BLaER1 treated with 17β-estradiol and CSF1 and Interleukin-3, amounts not matched to agents 10 nM and 100 nM (cell line): ENCODE results near the gene TNFRSF9.
A peak's percentile ranks its signal among the peaks of the same experiment; 100 is the strongest.
"Not testable (repeated sequence)": the region's sequence is repeated elsewhere in the genome, so short reads cannot be mapped to it uniquely, and the experiment has no call there.

Source experiments
- H3K27ac ChIP-seq, 11 experiments: shearing (Covaris generic); formaldehyde crosslinking; 2 replicates each; pipeline ENCODE4 v1.8.1; 2022
- H3K27me3 ChIP-seq, 11 experiments: shearing (Covaris generic); formaldehyde crosslinking; 2 replicates each; pipeline ENCODE4 v1.8.1; 2022
- H3K36me3 ChIP-seq, 11 experiments: shearing (Covaris generic); formaldehyde crosslinking; 2 replicates each; pipeline ENCODE4 v1.8.1; 2022
- H3K4me1 ChIP-seq, 10 experiments: shearing (Covaris generic); formaldehyde crosslinking; 2 replicates each; pipeline ENCODE4 v1.8.1; 2022
- H3K4me2 ChIP-seq, 11 experiments: shearing (Covaris generic); formaldehyde crosslinking; 2 replicates each; pipeline ENCODE4 v1.8.1; 2022
- H3K4me3 ChIP-seq, 10 experiments: shearing (Covaris generic); formaldehyde crosslinking; 2 replicates each; pipeline ENCODE4 v1.8.1; 2022
- H3K9ac ChIP-seq, 11 experiments: shearing (Covaris generic); formaldehyde crosslinking; 2 replicates each; pipeline ENCODE4 v1.8.1; 2022
- H3K9me3 ChIP-seq, 11 experiments: shearing (Covaris generic); formaldehyde crosslinking; replicated peaks in 1 of 11; 2 replicates each; pipeline ENCODE4 v1.8.1; 2022
- H4K20me1 ChIP-seq, 11 experiments: shearing (Covaris generic); formaldehyde crosslinking; 2 replicates each; pipeline ENCODE4 v1.8.1; 2022
- Cebpa-rat ChIP-seq, 11 experiments: shearing (Covaris generic); IDR thresholded peaks; 2 replicates each; pipeline ENCODE4 v1.8.1; 2022

The TNFRSF9 gene

DNA sequence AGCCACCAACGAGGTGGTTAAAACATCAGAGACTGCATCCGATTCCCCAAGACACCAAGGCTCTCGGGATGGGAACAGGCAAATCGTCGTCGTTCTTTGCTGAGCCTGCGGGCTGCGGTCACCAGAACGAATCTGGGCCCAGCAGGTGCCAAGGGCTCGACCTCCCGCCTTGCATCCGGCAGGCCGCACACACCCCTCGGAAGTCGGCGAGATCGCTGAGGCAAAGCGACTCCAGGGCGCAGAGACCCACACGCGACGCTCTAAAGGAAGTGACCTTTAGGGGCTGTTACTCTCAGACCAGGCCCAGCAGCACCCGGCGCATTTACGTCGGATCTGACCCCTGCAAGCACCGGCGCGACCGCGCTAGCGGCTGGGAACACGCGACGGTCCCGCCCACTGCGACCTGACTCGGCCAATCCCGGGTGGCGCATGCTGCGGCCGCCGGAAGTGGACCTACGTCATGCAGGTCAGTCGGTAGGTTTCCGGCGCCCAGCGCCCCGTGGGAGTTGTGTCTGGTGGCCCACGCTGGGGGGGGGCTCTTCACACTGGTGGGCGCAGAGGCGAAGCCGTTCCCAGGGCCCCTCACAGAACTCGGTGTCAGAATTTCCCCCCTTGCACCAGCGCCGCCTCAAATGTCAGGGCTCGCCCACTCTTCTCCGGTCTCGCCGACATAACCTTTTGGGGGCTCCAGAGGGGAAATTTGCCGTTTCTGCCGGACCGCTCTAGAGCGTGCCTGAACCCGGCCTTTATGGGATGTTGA lies 13.4 kb upstream of the TNFRSF9 start:
- H3K4me1 ChIP-seq: peaks cover 7 to 13% (median 10%) of the 10 kb centered on the region in 10 experiments; a peak in 17 of 20 replicates
- H3K4me3 ChIP-seq: peak overlapping the region; percentile 15 to 61 (median 35); a peak in 17 of 20 replicates
- peak overlapping the region; percentile 46 to 72 (median 62) for H3K4me2 ChIP-seq
- no peaks in the 10 kb centered on the region for H4K20me1 ChIP-seq
- no peak for TF ChIP-seq Cebpa-rat (IDR thresholded peaks at IDR 0.05)
- H3K9me3 ChIP-seq: peaks cover 10 to 24% (median 19%) of the 10 kb centered on the region in 11 experiments
- H3K27ac ChIP-seq: no peak overlapping the region
- H3K36me3 ChIP-seq: no peaks in the 10 kb centered on the region
- H3K9ac ChIP-seq: no peak overlapping the region
- H3K27me3 ChIP-seq: peaks cover 22 to 33% (median 28%) of the 10 kb centered on the region in 11 experiments

DNA sequence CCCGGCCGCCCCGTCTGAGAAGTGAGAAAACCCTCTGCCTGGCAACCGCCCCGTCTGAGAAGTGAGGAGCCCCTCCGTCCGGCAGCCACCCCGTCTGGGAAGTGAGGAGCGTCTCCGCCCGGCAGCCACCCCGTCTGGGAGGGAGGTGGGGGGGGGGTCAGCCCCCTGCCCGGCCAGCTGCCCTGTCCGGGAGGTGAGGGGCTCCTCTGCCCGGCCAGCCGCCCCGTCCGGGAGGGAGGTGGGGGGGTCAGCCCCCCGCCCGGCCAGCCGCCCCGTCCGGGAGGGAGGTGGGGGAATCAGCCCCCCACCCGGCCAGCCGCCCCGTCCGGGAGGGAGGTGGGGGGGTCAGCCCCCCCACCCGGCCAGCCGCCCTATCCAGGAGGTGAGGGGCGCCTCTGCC lies 12.2 kb upstream of the TNFRSF9 start:
- peaks cover 7 to 18% (median 11%) of the 10 kb centered on the region in 10 experiments; a peak in 17 of 20 replicates for H3K4me1 ChIP-seq
- peaks cover 10 to 24% (median 19%) of the 10 kb centered on the region in 11 experiments for H3K9me3 ChIP-seq
- H3K27ac ChIP-seq, H3K9ac ChIP-seq, H4K20me1 ChIP-seq, H3K36me3 ChIP-seq, H3K4me3 ChIP-seq, H3K4me2 ChIP-seq: not testable (repeated sequence)
- H3K27me3 ChIP-seq: peaks cover 22 to 33% (median 28%) of the 10 kb centered on the region in 11 experiments

DNA sequence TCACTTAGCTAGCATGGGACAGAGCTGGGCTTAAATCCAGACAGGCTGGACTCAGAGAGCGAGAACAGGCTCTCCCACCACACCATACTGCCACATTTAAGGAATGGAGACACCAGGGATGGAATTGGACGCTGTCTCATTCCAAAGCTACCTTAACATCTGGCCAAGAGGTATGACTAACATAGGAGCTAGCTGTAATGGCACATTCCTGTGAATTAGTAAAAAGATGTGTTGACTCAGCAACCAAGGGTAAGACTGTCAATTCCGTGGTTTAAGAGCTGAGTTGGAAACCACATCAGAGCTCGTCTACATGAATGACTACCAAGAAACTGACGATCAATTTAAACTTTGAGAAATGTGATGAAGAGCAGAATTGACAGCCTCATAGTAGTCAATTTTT lies 8.3 kb upstream of the TNFRSF9 start:
- Histone ChIP-seq H3K9me3 (peaks cover 6 to 18% (median 14%) of the 10 kb centered on the region in 11 experiments), H3K4me2 (peak overlapping the region in 4 of 11 experiments; percentile 5 to 16 (median 10); a peak in 2 of 22 replicates), H3K4me3 (no peak overlapping the region), H3K27ac (no peak overlapping the region), H3K36me3 (no peaks in the 10 kb centered on the region), H3K27me3 (peaks cover 6 to 7% (median 7%) of the 10 kb centered on the region in 11 experiments), H3K9ac (no peak overlapping the region), H3K4me1 (peaks cover 8 to 27% (median 19%) of the 10 kb centered on the region in 10 experiments), H4K20me1 (no peaks in the 10 kb centered on the region)
- TF ChIP-seq Cebpa-rat (IDR thresholded peaks at IDR 0.05): no peak

DNA sequence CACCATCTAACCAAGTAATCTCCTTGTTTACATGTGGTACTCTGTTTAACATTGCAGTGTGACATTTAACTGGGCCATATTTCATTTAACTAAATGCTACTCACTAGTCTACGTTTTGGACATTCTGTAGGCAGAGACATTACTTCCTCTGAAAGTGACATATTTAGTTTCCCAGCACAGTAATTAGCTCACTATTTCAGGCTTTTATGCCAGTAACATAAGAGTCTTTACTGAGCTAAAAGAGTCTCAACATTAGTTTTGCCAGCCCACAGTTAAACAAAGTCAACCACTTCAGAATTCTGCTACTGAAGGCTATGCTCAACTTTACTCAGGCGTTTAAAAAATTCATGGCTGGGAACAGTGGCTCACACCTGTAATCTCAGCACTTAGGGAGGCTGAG lies 2.6 kb upstream of the TNFRSF9 start:
- peak overlapping the region in 7 of 11 experiments; percentile 4 to 73 (median 67); a peak in 10 of 22 replicates for H3K27ac ChIP-seq
- no peaks in the 10 kb centered on the region for H3K27me3 ChIP-seq
- H3K4me1 ChIP-seq: peaks cover 36 to 64% (median 58%) of the 10 kb centered on the region in 10 experiments
- H3K36me3 ChIP-seq: no peaks in the 10 kb centered on the region
- no peaks in the 10 kb centered on the region for H3K9me3 ChIP-seq
- H3K4me2 ChIP-seq: peak overlapping the region; percentile 80 to 97 (median 88); a peak in 21 of 22 replicates
- H4K20me1 ChIP-seq: no peaks in the 10 kb centered on the region
- no peak for TF ChIP-seq Cebpa-rat (IDR thresholded peaks at IDR 0.05)
- H3K4me3 ChIP-seq: no peak overlapping the region
- peak overlapping the region in 1 of 11 experiments; percentile 22; a peak in 1 of 22 replicates for H3K9ac ChIP-seq

DNA sequence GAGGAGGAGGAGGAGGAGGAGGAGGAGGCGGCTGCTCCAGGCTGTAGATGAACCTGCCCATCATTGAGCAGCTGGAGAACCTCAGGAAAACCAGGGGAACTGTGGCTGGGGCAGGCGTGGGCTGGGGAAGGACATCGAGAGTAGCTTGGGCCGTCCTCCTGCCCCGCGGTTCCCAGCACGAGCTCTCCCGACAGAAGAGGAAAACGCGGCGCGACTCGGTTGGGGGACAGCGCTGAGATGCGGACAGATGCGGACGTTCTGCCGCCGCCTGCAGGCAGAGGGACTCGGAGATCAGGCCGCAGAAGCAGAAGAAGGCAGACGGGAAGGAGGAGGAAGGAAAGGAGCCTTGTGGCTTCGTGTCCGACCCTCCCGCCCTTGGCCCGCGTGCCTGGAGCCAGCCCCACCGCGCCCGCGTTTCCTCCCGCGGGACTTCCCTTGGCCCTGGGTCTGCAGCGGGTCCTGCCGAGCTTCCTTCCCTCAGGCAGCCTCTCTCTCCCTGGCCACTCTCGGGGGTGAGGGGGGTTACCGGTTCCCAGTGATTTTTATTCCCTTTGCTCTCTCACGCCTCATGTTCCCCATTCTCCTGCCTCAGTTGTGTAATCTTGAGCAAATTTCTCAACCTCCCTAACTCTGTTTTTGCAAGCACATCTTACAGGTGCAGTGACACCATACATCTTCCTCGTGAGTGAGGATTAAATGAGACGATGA lies 1.7 kb upstream of the TNFRSF9 start:
- Histone ChIP-seq H3K4me3 (peak overlapping the region in 9 of 10 experiments; percentile 29 to 49 (median 42); a peak in 15 of 20 replicates), H3K4me2 (peak overlapping the region; percentile 80 to 97 (median 88)), H4K20me1 (no peaks in the 10 kb centered on the region), H3K36me3 (no peaks in the 10 kb centered on the region), H3K4me1 (peaks cover 36 to 64% (median 58%) of the 10 kb centered on the region in 10 experiments), H3K9ac (peak overlapping the region in 10 of 11 experiments; percentile 25 to 68 (median 46); a peak in 12 of 22 replicates), H3K27ac (peak overlapping the region in 10 of 11 experiments; percentile 24 to 73 (median 66); a peak in 20 of 22 replicates), H3K9me3 (no peaks in the 10 kb centered on the region), H3K27me3 (no peaks in the 10 kb centered on the region)
- peak in 7 of 11 experiments; percentile 15 to 73 (median 34); a peak in 4 of 22 replicates for TF ChIP-seq Cebpa-rat (IDR thresholded peaks at IDR 0.05)

DNA sequence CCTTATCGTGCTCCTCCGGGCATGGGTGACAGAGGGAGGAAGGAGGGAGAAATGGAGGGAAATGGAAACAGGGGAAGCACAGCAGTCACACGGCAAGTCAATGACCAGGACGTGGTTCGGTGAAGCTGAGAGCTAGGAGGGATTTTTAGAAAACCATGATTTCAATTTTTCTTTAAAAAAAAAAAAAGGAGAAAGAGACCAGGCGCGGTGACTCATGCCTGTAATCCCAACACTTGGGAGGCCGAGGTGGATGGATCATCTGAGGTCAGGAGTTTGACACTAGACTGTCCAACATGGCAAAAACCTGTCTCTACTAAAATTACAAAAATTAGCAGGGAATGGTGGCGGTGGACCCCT lies 776 bp upstream of the TNFRSF9 start:
- no peak; a peak in 1 of 22 replicates for TF ChIP-seq Cebpa-rat (IDR thresholded peaks at IDR 0.05)
- Histone ChIP-seq H3K9ac (peak overlapping the region in 3 of 11 experiments; percentile 9 to 55 (median 49); a peak in 4 of 22 replicates), H3K9me3 (no peaks in the 10 kb centered on the region), H3K4me3 (peak overlapping the region in 9 of 10 experiments; percentile 11 to 49 (median 39); a peak in 11 of 20 replicates), H3K4me1 (peaks cover 36 to 64% (median 58%) of the 10 kb centered on the region in 10 experiments), H3K4me2 (peak overlapping the region; percentile 80 to 97 (median 88)), H3K27me3 (no peaks in the 10 kb centered on the region), H3K27ac (peak overlapping the region in 9 of 11 experiments; percentile 12 to 73 (median 48); a peak in 15 of 22 replicates), H4K20me1 (no peaks in the 10 kb centered on the region), H3K36me3 (no peaks in the 10 kb centered on the region)

DNA sequence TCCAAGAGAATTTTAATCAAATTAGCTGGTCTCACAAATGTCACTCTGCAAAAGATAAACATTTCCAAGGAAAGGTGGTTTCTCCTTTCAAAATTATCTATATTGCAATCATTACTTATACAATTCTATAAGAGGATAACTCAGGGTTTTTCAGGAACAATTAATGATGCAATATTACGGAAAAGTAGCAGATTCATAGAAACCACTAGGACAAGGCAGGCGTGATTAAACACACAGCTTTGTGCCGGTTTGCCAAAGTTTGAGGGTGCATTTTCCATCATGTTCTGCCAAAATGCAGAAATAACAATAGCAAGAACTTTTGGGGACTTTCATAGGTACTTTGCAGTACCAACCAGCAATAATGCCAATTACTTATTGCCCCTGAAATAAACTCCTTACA lies 605 bp downstream of the TNFRSF9 start:
- no peak overlapping the region for H3K9ac ChIP-seq
- peak overlapping the region in 10 of 11 experiments; percentile 80 to 97 (median 88); a peak in 20 of 22 replicates for H3K4me2 ChIP-seq
- H4K20me1 ChIP-seq: no peaks in the 10 kb centered on the region
- no peaks in the 10 kb centered on the region for H3K27me3 ChIP-seq
- TF ChIP-seq Cebpa-rat (IDR thresholded peaks at IDR 0.05): 0 out of 22 replicates have a peak, but pooled peaks of 1 of the 11 experiments have one; percentile 13
- no peaks in the 10 kb centered on the region for H3K36me3 ChIP-seq
- no peaks in the 10 kb centered on the region for H3K9me3 ChIP-seq
- H3K4me3 ChIP-seq: no peak overlapping the region
- H3K4me1 ChIP-seq: peaks cover 36 to 58% (median 54%) of the 10 kb centered on the region in 10 experiments
- no peak overlapping the region for H3K27ac ChIP-seq

DNA sequence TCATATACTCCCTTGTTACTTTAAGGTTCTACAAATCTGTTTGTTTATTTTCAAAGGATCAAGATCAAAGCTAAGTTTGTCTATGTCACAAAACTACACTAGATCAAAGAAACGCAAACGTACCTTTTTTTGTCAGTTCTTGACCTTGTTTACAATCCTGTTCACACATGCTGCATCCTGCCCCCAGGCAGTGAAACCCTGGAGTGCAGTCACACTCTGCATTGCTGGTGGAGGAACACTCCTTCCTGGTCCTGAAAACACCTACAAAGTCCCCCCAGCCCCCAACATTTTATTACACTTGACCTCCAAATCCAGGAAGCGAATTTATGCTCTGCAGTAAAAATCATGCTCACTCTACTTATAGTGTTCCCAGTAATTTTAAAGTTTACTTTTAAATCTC lies 2.6 kb downstream of the TNFRSF9 start:
- no peak overlapping the region for H3K4me2 ChIP-seq
- peaks cover 34 to 39% (median 37%) of the 10 kb centered on the region in 10 experiments for H3K4me1 ChIP-seq
- H3K9me3 ChIP-seq: no peaks in the 10 kb centered on the region
- no peaks in the 10 kb centered on the region for H3K27me3 ChIP-seq
- no peak overlapping the region for H3K27ac ChIP-seq
- TF ChIP-seq Cebpa-rat (IDR thresholded peaks at IDR 0.05): no peak
- H3K4me3 ChIP-seq: no peak overlapping the region
- no peak overlapping the region for H3K9ac ChIP-seq
- H4K20me1 ChIP-seq: no peaks in the 10 kb centered on the region
- no peaks in the 10 kb centered on the region for H3K36me3 ChIP-seq
